Fibroblast of the aortic adventitia (primary cell): ENCODE results near the gene SH3BP5L. TPM values are rescaled to one million over a fixed set of nuclear protein-coding genes. Genes with fewer than 3 reads are reported as not detected.
"Not testable (repeated sequence)": the region's sequence is repeated elsewhere in the genome, so short reads cannot be mapped to it uniquely, and the experiment has no call there.

Experiments used
- DNase-seq: peaks from one replicate; pipeline ENCODE4 v3.0.0-alpha.2; 2010; ENCODE audit warnings: low read depth
- H3K4me3 ChIP-seq: 2 replicates; pipeline ENCODE4 v1.5.1; 2011; ENCODE audit warnings: low read depth, mild to moderate bottlenecking, control low read depth, low read length, moderate library complexity
- CTCF ChIP-seq: IDR thresholded peaks from 2 replicates; pipeline ENCODE4 v1.5.1; 2011; ENCODE audit warnings: mild to moderate bottlenecking, low read length, control low read depth, inconsistent platforms; ENCODE audit not compliant: insufficient read depth
- total RNA-seq: library from RNA; depleted of rRNA; stranded (reverse); fragments of >200 nt; gene quantifications from 2 replicates; pipeline ENCODE4 v1.2.3, GENCODE V29; 2012; ENCODE audit warnings: low replicate concordance

Gene SH3BP5L
- total RNA-seq, 1 donor, result 21.8 TPM

GRCh38 chr1:248810000-248810726 is 15.6 kb downstream of the SH3BP5L start:
- no peak overlapping the region for H3K4me3 ChIP-seq
- TF ChIP-seq CTCF, result no peak
- DNase-seq, result no peak

- DNase-seq, result no peak
- TF ChIP-seq CTCF, result no peak
- no peak overlapping the region for H3K4me3 ChIP-seq
Measured at GRCh38 chr1:248808876-248809275, 16.8 kb downstream of the SH3BP5L start.

- TF ChIP-seq CTCF, result peak; percentile 76
- DNase-seq, result peak; percentile 51
- no peak overlapping the region for H3K4me3 ChIP-seq
Measured at GRCh38 chr1:248807067-248807737, 18.5 kb downstream of the SH3BP5L start.

GRCh38 chr1:248805876-248806275 is 19.8 kb downstream of the SH3BP5L start:
- no peak for TF ChIP-seq CTCF
- peak; percentile 8 for DNase-seq
- H3K4me3 ChIP-seq, result no peak overlapping the region

- TF ChIP-seq CTCF, result no peak
- no peak overlapping the region for H3K4me3 ChIP-seq
- no peak for DNase-seq
Measured at GRCh38 chr1:248804771-248805681, 20.7 kb downstream of the SH3BP5L start.

- H3K4me3 ChIP-seq, DNase-seq: not testable (repeated sequence)
Measured at GRCh38 chr1:248803501-248803900, 22.2 kb downstream of the SH3BP5L start.

- no peak overlapping the region for H3K4me3 ChIP-seq
- DNase-seq, result no peak
- no peak for TF ChIP-seq CTCF
Measured at GRCh38 chr1:248802454-248802853, 23.3 kb downstream of the SH3BP5L start.
